GM18951 (cell line): ENCODE results near the gene TEDC2.
A peak's percentile ranks its signal among the peaks of the same experiment; 100 is the strongest.

ENCODE experiments used
- POLR2A ChIP-seq: IDR thresholded peaks from 4 replicates; pipeline ENCODE4 v1.6.1; 2011; ENCODE audit warnings: mild to moderate bottlenecking; ENCODE audit not compliant: insufficient read length, insufficient read depth; ENCODE audit errors: extremely low read depth
- in situ Hi-C: fragments of 300-500 bp; cut with MboI; formaldehyde crosslinking; loops from one replicate; pipeline ENCODE4 v1.12.0; 2022; ENCODE audit warnings: low sequenced_read_pairs, mixed read lengths, inconsistent platforms; ENCODE audit not compliant: unreplicated experiment

The TEDC2 gene

GRCh38 chr16:2459647-2460390, at the start of gene TEDC2:
Gene TEDC2 (plus strand): TSS chr16:2460109. CDS start chr16:2460145, 36 bp downstream.
- TF ChIP-seq POLR2A: peak; percentile 71
- in situ Hi-C loops: no loop called here

DNA sequence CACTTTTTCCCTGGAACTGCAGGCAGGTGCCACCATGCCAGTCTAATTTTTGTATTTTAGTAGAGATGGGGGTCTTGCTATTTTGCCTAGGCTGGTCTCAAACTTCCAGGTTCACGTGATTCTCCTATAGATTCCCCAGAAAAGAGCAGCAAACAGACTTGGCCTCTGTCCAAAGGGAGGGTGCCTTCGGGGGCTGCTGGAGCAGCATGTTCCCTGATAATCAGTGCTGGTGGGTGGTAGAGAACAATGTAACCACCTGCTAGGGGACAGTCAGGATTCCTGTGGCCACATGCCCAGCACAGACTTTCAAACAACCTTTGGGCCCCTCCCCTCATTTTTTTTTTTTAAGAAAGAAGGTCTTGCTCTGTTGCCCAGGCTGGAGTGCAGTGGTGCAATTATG, 44.8 kb upstream of the TEDC2 start:
- TF ChIP-seq POLR2A: no peak
- in situ Hi-C loops: no loop called here

- no peak for TF ChIP-seq POLR2A
- in situ Hi-C loops: no loop called here
Measured at GRCh38 chr16:2420035-2420434, 39.9 kb upstream of the TEDC2 start.

GRCh38 chr16:2422123-2422867, 37.6 kb upstream of the TEDC2 start:
- in situ Hi-C loops: no loop called here
- no peak for TF ChIP-seq POLR2A

GRCh38 chr16:2424061-2425007, 35.6 kb upstream of the TEDC2 start:
- in situ Hi-C loops: no loop called here
- TF ChIP-seq POLR2A: no peak

- in situ Hi-C loops: no loop called here
- no peak for TF ChIP-seq POLR2A
Measured at GRCh38 chr16:2425008-2425518, 34.8 kb upstream of the TEDC2 start.

DNA sequence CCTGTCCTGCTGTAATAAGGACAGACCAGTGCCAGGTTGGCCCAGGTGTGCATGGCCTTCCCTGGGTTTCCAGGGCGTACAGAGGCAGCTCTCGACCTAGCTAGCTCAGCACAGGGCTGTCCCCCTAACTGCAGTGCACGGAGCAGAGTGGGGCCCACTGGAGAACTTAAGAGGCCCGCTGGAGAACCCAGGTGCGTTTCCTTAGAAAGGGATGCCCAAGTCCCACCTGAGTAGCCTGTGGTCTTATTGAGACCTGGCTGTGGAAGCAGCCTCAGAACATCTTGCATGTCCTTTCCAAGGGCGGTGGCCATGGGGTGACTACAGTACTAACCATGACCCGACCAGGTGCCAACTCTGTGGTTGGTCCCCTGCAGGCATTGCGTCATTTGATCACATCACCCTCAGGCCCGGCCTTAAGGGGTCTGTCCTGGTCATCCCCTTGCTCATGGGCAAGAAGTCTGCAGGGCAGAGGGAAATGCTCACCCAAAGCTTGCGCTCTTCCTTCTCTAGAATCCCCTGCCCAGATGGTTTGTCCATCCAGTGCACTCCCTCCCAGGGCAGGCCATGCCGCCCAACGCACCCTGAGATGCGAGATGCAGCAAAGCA, 34.0 kb upstream of the TEDC2 start:
- in situ Hi-C loops: no loop called here
- no peak for TF ChIP-seq POLR2A

DNA sequence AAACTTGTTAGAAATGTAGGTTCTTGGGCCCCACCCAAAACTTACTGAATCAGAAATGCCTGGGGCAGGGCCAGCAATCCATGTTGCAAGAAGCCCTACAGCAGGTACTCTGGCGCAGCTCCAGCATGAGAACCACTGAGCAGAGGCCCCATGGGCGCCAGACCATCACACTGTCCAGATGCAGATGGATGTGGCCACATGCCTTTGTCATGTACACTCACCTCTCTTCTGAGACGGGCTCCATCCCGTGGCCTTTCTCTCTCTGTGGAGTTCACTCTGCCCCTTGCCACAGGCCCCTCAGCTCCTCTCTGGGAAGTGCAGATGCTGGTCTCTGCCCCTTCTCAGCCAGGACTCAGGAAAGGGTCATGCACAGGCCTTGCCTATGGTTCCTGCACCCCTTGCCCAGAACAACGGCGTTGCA, 33.0 kb upstream of the TEDC2 start:
- no peak for TF ChIP-seq POLR2A
- in situ Hi-C loops: no loop called here

DNA sequence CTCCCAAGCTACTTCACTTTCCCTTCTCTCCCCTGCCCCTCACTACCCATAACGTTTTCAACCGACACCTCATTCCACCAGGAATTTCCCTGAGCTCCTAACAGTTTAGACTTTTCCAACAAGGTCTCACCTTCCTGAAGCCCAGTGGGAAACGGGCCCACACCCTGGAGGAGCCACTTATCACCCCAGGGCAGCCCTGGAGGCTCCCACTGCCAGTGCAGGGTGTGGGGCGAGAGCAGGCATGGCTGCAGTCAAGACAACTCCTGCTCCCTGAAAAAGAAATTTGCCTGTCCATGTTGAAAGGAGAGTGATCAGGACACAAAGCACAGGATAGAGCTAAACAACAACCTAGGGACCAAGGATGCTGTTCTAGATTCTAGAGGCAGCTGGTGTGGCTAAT, 32.4 kb upstream of the TEDC2 start:
- in situ Hi-C loops: no loop called here
- no peak for TF ChIP-seq POLR2A

GRCh38 chr16:2428051-2428783, 31.7 kb upstream of the TEDC2 start:
- no peak for TF ChIP-seq POLR2A
- in situ Hi-C loops: no loop called here

- TF ChIP-seq POLR2A: no peak
- in situ Hi-C loops: no loop called here
Measured at GRCh38 chr16:2428784-2429033, 31.2 kb upstream of the TEDC2 start.
